BLaER1 (cell line): ENCODE data around the gene ZSCAN23.
"Not testable (repeated sequence)": the region's sequence is repeated elsewhere in the genome, so short reads cannot be mapped to it uniquely, and the experiment has no call there.

Source experiments
- H3K27ac ChIP-seq: shearing (Covaris generic); formaldehyde crosslinking; 2 replicates; pipeline ENCODE4 v1.8.1; 2022
- H3K27me3 ChIP-seq: shearing (Covaris generic); formaldehyde crosslinking; 2 replicates; pipeline ENCODE4 v1.8.1; 2022
- H3K36me3 ChIP-seq: shearing (Covaris generic); formaldehyde crosslinking; 2 replicates; pipeline ENCODE4 v1.8.1; 2022
- H3K4me1 ChIP-seq: shearing (Covaris generic); formaldehyde crosslinking; 2 replicates; pipeline ENCODE4 v1.8.1; 2022
- H3K4me2 ChIP-seq: shearing (Covaris generic); formaldehyde crosslinking; 2 replicates; pipeline ENCODE4 v1.8.1; 2022
- H3K4me3 ChIP-seq: shearing (Covaris generic); formaldehyde crosslinking; 2 replicates; pipeline ENCODE4 v1.8.1; 2022
- H3K9ac ChIP-seq: shearing (Covaris generic); formaldehyde crosslinking; 2 replicates; pipeline ENCODE4 v1.8.1; 2022
- H3K9me3 ChIP-seq: shearing (Covaris generic); formaldehyde crosslinking; 2 replicates; pipeline ENCODE4 v1.8.1; 2022
- H4K20me1 ChIP-seq: shearing (Covaris generic); formaldehyde crosslinking; 2 replicates; pipeline ENCODE4 v1.8.1; 2022
- Cebpa-rat ChIP-seq: shearing (Covaris generic); IDR thresholded peaks from 2 replicates; pipeline ENCODE4 v1.8.1; 2022

The ZSCAN23 gene

GRCh38 chr6:28478518-28478917 lies 35.2 kb upstream of the ZSCAN23 start:
- no peaks in the 10 kb centered on the region for H3K27me3 ChIP-seq
- H3K9me3 ChIP-seq: no peaks in the 10 kb centered on the region
- H4K20me1 ChIP-seq: no peaks in the 10 kb centered on the region
- no peaks in the 10 kb centered on the region for H3K36me3 ChIP-seq
- H3K4me2 ChIP-seq: no peak overlapping the region
- no peak overlapping the region for H3K4me3 ChIP-seq
- TF ChIP-seq Cebpa-rat: no peak
- no peaks in the 10 kb centered on the region for H3K4me1 ChIP-seq
- no peak overlapping the region for H3K9ac ChIP-seq
- no peak overlapping the region for H3K27ac ChIP-seq

- H4K20me1 ChIP-seq: no peaks in the 10 kb centered on the region
- TF ChIP-seq Cebpa-rat: no peak
- H3K36me3 ChIP-seq: no peaks in the 10 kb centered on the region
- no peak overlapping the region for H3K4me3 ChIP-seq
- H3K27ac ChIP-seq: no peak overlapping the region
- no peak overlapping the region for H3K9ac ChIP-seq
- H3K27me3 ChIP-seq: no peaks in the 10 kb centered on the region
- no peaks in the 10 kb centered on the region for H3K4me1 ChIP-seq
- H3K4me2 ChIP-seq: no peak overlapping the region
- peaks cover 2% of the 10 kb centered on the region for H3K9me3 ChIP-seq
Measured at GRCh38 chr6:28474441-28475219, 31.3 kb upstream of the ZSCAN23 start.

- H3K4me1 ChIP-seq, H3K9ac ChIP-seq, H4K20me1 ChIP-seq, H3K27me3 ChIP-seq, H3K36me3 ChIP-seq, H3K4me2 ChIP-seq, H3K4me3 ChIP-seq, H3K27ac ChIP-seq: not testable (repeated sequence)
- H3K9me3 ChIP-seq: peaks cover 23% of the 10 kb centered on the region
Measured at GRCh38 chr6:28469153-28469745, 26.0 kb upstream of the ZSCAN23 start.

- TF ChIP-seq Cebpa-rat: no peak
- Histone ChIP-seq H3K4me2 (no peak overlapping the region), H3K36me3 (no peaks in the 10 kb centered on the region), H3K9me3 (peaks cover 23% of the 10 kb centered on the region), H4K20me1 (no peaks in the 10 kb centered on the region), H3K4me1 (no peaks in the 10 kb centered on the region), H3K9ac (no peak overlapping the region), H3K4me3 (no peak overlapping the region), H3K27me3 (no peaks in the 10 kb centered on the region), H3K27ac (no peak overlapping the region)
Measured at GRCh38 chr6:28468056-28468455, 24.8 kb upstream of the ZSCAN23 start.

GRCh38 chr6:28462401-28462800 lies 19.1 kb upstream of the ZSCAN23 start:
- Histone ChIP-seq H3K9ac (no peak overlapping the region), H3K36me3 (no peaks in the 10 kb centered on the region)

GRCh38 chr6:28458568-28458967 lies 15.3 kb upstream of the ZSCAN23 start:
- Histone ChIP-seq H3K9me3 (no peaks in the 10 kb centered on the region), H3K36me3 (no peaks in the 10 kb centered on the region), H3K27ac (no peak overlapping the region), H3K4me3 (no peak overlapping the region), H3K4me2 (no peak overlapping the region), H3K4me1 (no peaks in the 10 kb centered on the region), H4K20me1 (no peaks in the 10 kb centered on the region), H3K27me3 (no peaks in the 10 kb centered on the region), H3K9ac (no peak overlapping the region)
- TF ChIP-seq Cebpa-rat: no peak

More at GRCh38 chr6:28462401-28462800, 19.1 kb upstream of the ZSCAN23 start:
- Histone ChIP-seq H3K27ac (no peak overlapping the region), H3K4me2 (no peak overlapping the region), H3K4me1 (no peaks in the 10 kb centered on the region), H3K4me3 (no peak overlapping the region), H3K27me3 (no peaks in the 10 kb centered on the region), H4K20me1 (no peaks in the 10 kb centered on the region), H3K9me3 (no peaks in the 10 kb centered on the region)
- no peak for TF ChIP-seq Cebpa-rat

GRCh38 chr6:28449056-28449455 lies 5.8 kb upstream of the ZSCAN23 start:
- no peak overlapping the region for H3K4me3 ChIP-seq
- H4K20me1 ChIP-seq: no peaks in the 10 kb centered on the region
- peaks cover 9% of the 10 kb centered on the region for H3K9me3 ChIP-seq
- H3K9ac ChIP-seq: no peak overlapping the region
- H3K36me3 ChIP-seq: no peaks in the 10 kb centered on the region
- H3K4me1 ChIP-seq: no peaks in the 10 kb centered on the region
- no peak overlapping the region for H3K4me2 ChIP-seq
- no peaks in the 10 kb centered on the region for H3K27me3 ChIP-seq
- no peak for TF ChIP-seq Cebpa-rat
- H3K27ac ChIP-seq: no peak overlapping the region

GRCh38 chr6:28447512-28447906 lies 4.2 kb upstream of the ZSCAN23 start:
- H3K4me1 ChIP-seq, H4K20me1 ChIP-seq, H3K27me3 ChIP-seq, H3K4me2 ChIP-seq, H3K36me3 ChIP-seq, H3K27ac ChIP-seq, H3K4me3 ChIP-seq, H3K9ac ChIP-seq: not testable (repeated sequence)
- peaks cover 14% of the 10 kb centered on the region for H3K9me3 ChIP-seq

- H3K27ac ChIP-seq: no peak overlapping the region
- no peak overlapping the region for H3K4me3 ChIP-seq
- H3K4me1 ChIP-seq: no peaks in the 10 kb centered on the region
- H3K36me3 ChIP-seq: no peaks in the 10 kb centered on the region
- peaks cover 14% of the 10 kb centered on the region for H3K9me3 ChIP-seq
- H4K20me1 ChIP-seq: no peaks in the 10 kb centered on the region
- no peak overlapping the region for H3K4me2 ChIP-seq
- no peak overlapping the region for H3K9ac ChIP-seq
- TF ChIP-seq Cebpa-rat: no peak
- H3K27me3 ChIP-seq: no peaks in the 10 kb centered on the region
Measured at GRCh38 chr6:28446818-28447511, 3.7 kb upstream of the ZSCAN23 start.

GRCh38 chr6:28444759-28445158 lies 1.5 kb upstream of the ZSCAN23 start:
- H3K4me2 ChIP-seq, H3K27ac ChIP-seq, H3K4me3 ChIP-seq: not testable (repeated sequence)

More at GRCh38 chr6:28444759-28445158, 1.5 kb upstream of the ZSCAN23 start:
- H3K27me3 ChIP-seq, H4K20me1 ChIP-seq, H3K9ac ChIP-seq, H3K36me3 ChIP-seq, H3K4me1 ChIP-seq: not testable (repeated sequence)
- peaks cover 14% of the 10 kb centered on the region for H3K9me3 ChIP-seq
